ENCODE results near the gene FCER1G. TPM values are rescaled to one million over a fixed set of nuclear protein-coding genes. Genes with fewer than 3 reads are reported as not detected.

FCER1G gene
- total and polyA plus RNA-seq, 2 of the 8 experiments (the other 6 are each of a cell fraction or from before 2014, with no cell fraction given), result 1.6 TPM; not detected in 1

DNA sequence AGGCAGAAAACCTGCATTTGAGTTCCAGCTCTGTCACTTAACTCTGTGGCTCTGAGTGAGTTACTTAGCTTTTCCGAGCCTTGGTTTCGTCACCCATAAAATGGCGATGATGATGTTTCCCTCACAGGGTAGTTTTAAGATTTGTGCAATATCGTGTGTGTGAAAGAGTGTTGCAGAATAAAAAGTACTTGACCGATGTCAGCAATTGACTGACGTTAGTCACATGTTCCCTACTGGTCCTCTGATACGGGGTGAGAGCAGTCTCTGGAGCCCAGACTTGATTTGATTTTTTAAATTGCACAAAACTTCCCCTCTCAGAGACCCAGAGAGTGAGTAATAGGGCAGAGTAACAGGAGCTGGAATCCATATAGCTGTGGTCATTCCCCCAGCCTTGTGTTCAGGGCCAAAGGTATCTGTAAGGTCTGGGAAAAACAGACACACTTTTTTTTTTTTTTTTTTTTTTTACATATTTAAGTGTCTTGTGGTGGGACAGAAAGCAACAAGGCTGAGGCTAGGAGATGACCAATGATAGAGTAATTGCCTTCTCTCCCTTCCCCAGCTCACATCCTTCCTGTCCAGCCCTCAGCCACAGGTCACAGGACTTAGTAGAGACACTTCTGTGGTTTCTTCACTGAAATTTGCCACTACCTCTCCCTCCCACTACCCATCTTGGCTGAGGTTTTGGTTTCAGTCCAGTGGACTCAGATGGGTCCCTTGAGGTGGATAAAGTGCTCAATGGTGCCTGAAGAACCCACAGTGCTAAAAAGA, 2.0 kb downstream of the FCER1G start (continued):
- TF ChIP-seq POLR2A (IDR thresholded peaks at IDR 0.05; ENCODE audit: control extremely low read depth in 1 of 2, low read depth in 2 of 2, low read length in 2 of 2) (no peak), CTBP2 (IDR thresholded peaks at IDR 0.05; ENCODE audit: borderline replicate concordance, insufficient read depth, insufficient read length, low read length) (no peak), TCF12 (IDR thresholded peaks at IDR 0.05; ENCODE audit: low read depth, low read length) (no peak), KDM5A (IDR thresholded peaks at IDR 0.05; ENCODE audit: low read length) (no peak), KDM1A (IDR thresholded peaks at IDR 0.05; ENCODE audit: borderline replicate concordance, low read length) (no peak), RNF2 (IDR thresholded peaks at IDR 0.05; ENCODE audit: borderline replicate concordance, low read depth, low read length, missing control alignments, poor library complexity, severe bottlenecking) (no peak), GABPA (IDR thresholded peaks at IDR 0.05; ENCODE audit: borderline replicate concordance, insufficient read depth, low read length) (no peak)
